ENCODE data around the gene MRTFB. TPM values are rescaled to one million over a fixed set of nuclear protein-coding genes. Genes with fewer than 3 reads are reported as not detected.
A peak's percentile ranks its signal among the peaks of the same experiment; 100 is the strongest.

The MRTFB gene
- polyA plus RNA-seq, 4 donors: 3.1 to 20.2 (median 9.4) TPM

DNA sequence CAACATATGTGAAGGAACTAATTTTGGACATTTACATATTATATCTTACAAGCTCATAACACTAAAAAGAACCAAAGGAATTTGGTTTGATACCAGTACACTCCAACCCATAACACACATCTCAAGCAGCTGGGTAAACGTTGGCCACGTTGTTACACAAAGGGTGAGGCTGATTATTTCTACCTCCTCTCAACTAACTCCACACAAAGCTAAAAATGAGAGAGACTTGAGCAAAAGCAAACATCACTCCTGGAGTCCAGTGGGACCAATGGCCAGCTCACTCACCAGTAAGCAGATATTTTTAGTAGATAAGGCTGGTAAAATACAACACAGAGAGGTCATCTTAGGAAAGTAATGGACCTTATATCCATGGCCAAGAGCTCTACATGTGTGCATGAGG lies 207.6 kb downstream of the MRTFB start:
- H3K9me3 ChIP-seq (ENCODE audit: control insufficient read depth in 2 of 2, insufficient read depth in 1 of 2, low read depth in 1 of 2, low read length in 1 of 2): no peaks in the 10 kb centered on the region
- no peak overlapping the region for H3K27ac ChIP-seq (ENCODE audit: low read depth in 1 of 3, low read length in 2 of 3)
- no peak for FAIRE-seq
- WGBS, 3 donors: 2 to 46% (median 24%) methylated on average over 2 of the region's 2 CpGs
- no peak overlapping the region for H3K4me3 ChIP-seq (ENCODE audit: low read depth in 1 of 3, low read length in 3 of 3)
- DNase-seq: no peak
- no peaks in the 10 kb centered on the region for H3K4me1 ChIP-seq (ENCODE audit: control insufficient read depth in 3 of 3, insufficient read depth in 2 of 3, low read depth in 1 of 3, low read length in 2 of 3)
- no peaks in the 10 kb centered on the region for H3K36me3 ChIP-seq (ENCODE audit: control insufficient read depth in 3 of 3, insufficient read depth in 2 of 3, low read depth in 1 of 3, low read length in 3 of 3)
- H3K27me3 ChIP-seq (ENCODE audit: control insufficient read depth in 3 of 3, insufficient read depth in 3 of 3, low read length in 3 of 3): no peaks in the 10 kb centered on the region

DNA sequence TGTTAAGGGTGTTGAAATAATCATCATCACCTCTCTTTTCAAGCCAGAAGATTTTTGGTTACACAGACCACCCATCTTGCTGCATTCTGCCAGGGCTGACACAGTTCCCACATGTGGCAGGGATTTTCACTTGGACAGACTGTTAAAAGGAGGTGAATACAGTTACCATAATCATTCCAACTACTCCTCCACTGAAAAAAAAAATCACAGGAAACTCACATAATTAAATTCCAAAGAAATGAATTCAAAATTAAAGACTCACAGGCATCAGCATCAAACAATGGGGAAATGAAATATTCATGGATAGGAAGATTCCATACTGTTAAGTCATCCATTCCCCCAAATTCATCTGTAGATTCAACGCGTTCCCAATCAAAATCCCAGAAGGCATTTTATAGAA lies 209.4 kb downstream of the MRTFB start:
- H3K9me3 ChIP-seq (ENCODE audit: control insufficient read depth in 2 of 2, insufficient read depth in 1 of 2, low read depth in 1 of 2, low read length in 1 of 2): no peaks in the 10 kb centered on the region
- WGBS, 3 donors: 92 to 95% (median 93%) methylated on average over 2 of the region's 2 CpGs
- FAIRE-seq (no peak), DNase-seq (no peak)
- peaks cover 0 to 4% (median 0%) of the 10 kb centered on the region in 3 donors for H3K4me1 ChIP-seq (ENCODE audit: control insufficient read depth in 3 of 3, insufficient read depth in 2 of 3, low read depth in 1 of 3, low read length in 2 of 3)
- no peak overlapping the region for H3K27ac ChIP-seq (ENCODE audit: low read depth in 1 of 3, low read length in 2 of 3)
- no peaks in the 10 kb centered on the region for H3K27me3 ChIP-seq (ENCODE audit: control insufficient read depth in 3 of 3, insufficient read depth in 3 of 3, low read length in 3 of 3)
- H3K4me3 ChIP-seq (ENCODE audit: low read depth in 1 of 3, low read length in 3 of 3): no peak overlapping the region
- H3K36me3 ChIP-seq (ENCODE audit: control insufficient read depth in 3 of 3, insufficient read depth in 2 of 3, low read depth in 1 of 3, low read length in 3 of 3): no peaks in the 10 kb centered on the region

DNA sequence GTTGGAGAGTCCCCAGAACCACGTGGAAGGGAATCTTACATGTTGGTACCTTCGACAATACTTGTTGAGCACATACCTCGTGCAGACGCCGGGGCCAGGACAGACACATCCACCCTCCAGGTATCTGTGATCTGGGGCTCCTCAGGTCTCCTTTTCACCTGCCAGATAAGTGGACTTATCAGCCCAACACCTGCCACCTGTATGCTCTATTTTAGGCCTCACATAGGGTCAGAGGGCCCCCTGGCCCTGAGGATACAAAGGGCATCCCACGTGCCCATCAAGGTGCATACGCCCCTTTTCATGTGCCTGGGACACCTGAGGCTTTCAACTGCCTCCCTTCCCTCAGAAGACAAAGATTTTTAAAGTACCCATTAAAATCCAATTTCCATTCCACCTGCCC lies 212.7 kb downstream of the MRTFB start:
- peaks cover 0 to 3% of the 10 kb centered on the region in 2 donors for H3K9me3 ChIP-seq (ENCODE audit: control insufficient read depth in 2 of 2, insufficient read depth in 1 of 2, low read depth in 1 of 2, low read length in 1 of 2)
- H3K27ac ChIP-seq (ENCODE audit: low read depth in 1 of 3, low read length in 2 of 3): no peak overlapping the region
- H3K27me3 ChIP-seq (ENCODE audit: control insufficient read depth in 3 of 3, insufficient read depth in 3 of 3, low read length in 3 of 3): no peaks in the 10 kb centered on the region
- no peak for DNase-seq
- H3K36me3 ChIP-seq (ENCODE audit: control insufficient read depth in 3 of 3, insufficient read depth in 2 of 3, low read depth in 1 of 3, low read length in 3 of 3): no peaks in the 10 kb centered on the region
- no peak for FAIRE-seq
- H3K4me3 ChIP-seq (ENCODE audit: low read depth in 1 of 3, low read length in 3 of 3): no peak overlapping the region
- 53 to 75% (median 69%) methylated on average over 7 of the region's 7 CpGs for WGBS, 3 donors
- peaks cover 0 to 4% (median 0%) of the 10 kb centered on the region in 3 donors for H3K4me1 ChIP-seq (ENCODE audit: control insufficient read depth in 3 of 3, insufficient read depth in 2 of 3, low read depth in 1 of 3, low read length in 2 of 3)

DNA sequence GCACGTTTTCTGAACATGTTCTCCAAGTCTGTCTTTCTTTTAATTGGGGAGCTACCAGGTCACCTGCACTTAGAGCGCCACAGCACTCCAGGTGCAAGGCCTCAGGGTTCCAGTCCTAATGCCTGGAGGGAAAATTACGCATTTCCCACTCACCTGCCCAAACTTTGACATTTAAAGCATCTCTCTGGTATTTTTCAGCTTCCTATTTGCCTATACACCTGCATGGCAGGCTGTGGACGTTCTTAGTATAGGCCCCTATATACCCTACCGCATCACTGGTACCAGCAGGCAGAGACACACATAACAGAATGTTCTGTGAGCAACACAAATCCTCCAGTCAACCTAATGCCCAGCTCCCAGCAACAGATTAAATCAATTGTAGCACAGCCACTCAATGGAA lies 213.3 kb downstream of the MRTFB start:
- H3K4me3 ChIP-seq (ENCODE audit: low read depth in 1 of 3, low read length in 3 of 3): no peak overlapping the region
- no peaks in the 10 kb centered on the region for H3K27me3 ChIP-seq (ENCODE audit: control insufficient read depth in 3 of 3, insufficient read depth in 3 of 3, low read length in 3 of 3)
- WGBS, 3 donors: 65 to 79% (median 71%) methylated on average over 5 of the region's 5 CpGs
- peaks cover 0 to 4% (median 0%) of the 10 kb centered on the region in 3 donors for H3K4me1 ChIP-seq (ENCODE audit: control insufficient read depth in 3 of 3, insufficient read depth in 2 of 3, low read depth in 1 of 3, low read length in 2 of 3)
- FAIRE-seq (no peak), DNase-seq (no peak)
- H3K36me3 ChIP-seq (ENCODE audit: control insufficient read depth in 3 of 3, insufficient read depth in 2 of 3, low read depth in 1 of 3, low read length in 3 of 3): no peaks in the 10 kb centered on the region
- H3K27ac ChIP-seq (ENCODE audit: low read depth in 1 of 3, low read length in 2 of 3): no peak overlapping the region
- peaks cover 0 to 6% of the 10 kb centered on the region in 2 donors for H3K9me3 ChIP-seq (ENCODE audit: control insufficient read depth in 2 of 2, insufficient read depth in 1 of 2, low read depth in 1 of 2, low read length in 1 of 2)

DNA sequence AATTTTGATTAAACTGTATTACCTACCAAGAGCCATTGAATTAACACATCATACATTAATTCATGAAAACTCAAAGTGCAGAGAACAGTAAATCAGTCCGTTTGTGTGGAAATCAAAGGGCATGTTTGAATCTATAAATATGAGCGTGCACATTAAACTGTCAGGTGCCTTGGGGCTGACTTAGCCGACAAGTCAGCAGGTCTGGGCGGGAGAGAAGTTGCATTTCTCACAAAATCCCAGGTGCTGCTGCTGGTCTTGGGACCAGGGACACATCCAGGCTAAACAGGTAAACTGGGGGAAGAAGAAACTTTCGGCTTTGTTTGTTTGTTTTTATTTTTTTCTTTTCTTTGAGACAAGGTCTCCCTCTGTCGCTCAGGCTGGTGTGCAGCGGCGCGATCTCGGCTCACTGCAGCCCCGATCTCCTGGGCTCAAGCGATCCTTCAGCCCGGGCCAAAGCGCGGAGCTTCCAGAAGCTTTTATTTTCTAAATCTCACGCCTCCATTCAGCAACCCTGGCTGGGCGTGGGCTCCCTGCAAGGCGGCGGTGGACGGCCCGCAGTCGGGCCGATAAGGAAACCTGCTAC lies 213.9 kb downstream of the MRTFB start:
- no peaks in the 10 kb centered on the region for H3K27me3 ChIP-seq (ENCODE audit: control insufficient read depth in 3 of 3, insufficient read depth in 3 of 3, low read length in 3 of 3)
- peak in 1 of 2 donors; percentile 73 for DNase-seq
- peaks cover 0 to 4% (median 0%) of the 10 kb centered on the region in 3 donors for H3K4me1 ChIP-seq (ENCODE audit: control insufficient read depth in 3 of 3, insufficient read depth in 2 of 3, low read depth in 1 of 3, low read length in 2 of 3)
- peak overlapping the region; percentile 69 to 78 (median 72) for H3K4me3 ChIP-seq (ENCODE audit: low read depth in 1 of 3, low read length in 3 of 3)
- H3K27ac ChIP-seq (ENCODE audit: low read depth in 1 of 3, low read length in 2 of 3): peak overlapping the region; percentile 52 to 75 (median 60)
- peaks cover 0 to 13% of the 10 kb centered on the region in 2 donors for H3K9me3 ChIP-seq (ENCODE audit: control insufficient read depth in 2 of 2, insufficient read depth in 1 of 2, low read depth in 1 of 2, low read length in 1 of 2)
- 0 to 1% (median 0%) methylated on average over 23 of the region's 23 CpGs for WGBS, 3 donors
- no peaks in the 10 kb centered on the region for H3K36me3 ChIP-seq (ENCODE audit: control insufficient read depth in 3 of 3, insufficient read depth in 2 of 3, low read depth in 1 of 3, low read length in 3 of 3)
- FAIRE-seq: no peak

DNA sequence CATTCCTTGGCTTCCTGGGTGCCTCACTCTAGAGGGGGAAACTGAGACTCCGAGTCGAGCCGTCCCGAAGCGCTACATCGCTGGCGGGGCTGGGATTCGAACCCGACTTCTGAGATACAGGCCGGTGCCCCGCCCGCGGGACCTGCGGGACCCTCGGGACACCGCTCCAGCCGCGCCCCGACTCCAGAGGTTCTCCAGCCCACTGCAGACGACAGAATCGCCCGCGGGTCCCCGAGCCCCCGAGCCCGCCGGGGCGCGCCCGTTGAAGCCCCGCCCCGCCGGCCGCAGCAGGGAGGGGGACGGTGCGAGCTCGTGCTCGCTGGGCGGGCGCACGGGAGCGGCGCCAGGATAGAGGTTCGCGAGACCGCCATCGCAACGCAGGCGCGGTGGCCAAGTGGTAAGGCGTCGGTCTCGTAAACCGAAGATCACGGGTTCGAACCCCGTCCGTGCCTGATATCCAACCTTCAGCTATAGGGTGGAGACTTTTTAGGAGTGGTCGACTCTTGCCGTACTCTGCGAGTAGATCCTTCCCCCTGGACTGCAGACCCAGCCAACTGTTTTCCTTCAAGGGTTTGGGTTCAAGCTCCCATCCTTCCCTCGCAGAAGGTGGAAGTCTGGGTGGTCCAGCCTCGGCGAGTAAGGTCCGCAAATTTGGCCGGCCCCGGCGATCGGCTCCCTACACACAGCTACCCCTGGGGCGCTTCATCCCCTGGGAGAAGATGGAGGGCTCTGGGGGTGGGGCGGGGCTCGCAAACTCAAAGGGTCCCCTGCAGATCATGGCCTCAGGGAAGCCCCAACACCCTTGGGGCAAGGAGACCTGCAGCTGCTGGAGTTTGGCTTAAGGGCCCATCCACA lies 214.6 kb downstream of the MRTFB start:
- H3K4me3 ChIP-seq (ENCODE audit: low read depth in 1 of 3, low read length in 3 of 3): peak overlapping the region; percentile 69 to 78 (median 72)
- H3K27ac ChIP-seq (ENCODE audit: low read depth in 1 of 3, low read length in 2 of 3): peak overlapping the region; percentile 52 to 75 (median 60)
- DNase-seq: peak; percentile 89 to 98
- H3K9me3 ChIP-seq (ENCODE audit: control insufficient read depth in 2 of 2, insufficient read depth in 1 of 2, low read depth in 1 of 2, low read length in 1 of 2): peaks cover 0 to 13% of the 10 kb centered on the region in 2 donors
- WGBS, 3 donors: 1% methylated on average over 68 to 72 of the region's 72 CpGs
- no peaks in the 10 kb centered on the region for H3K27me3 ChIP-seq (ENCODE audit: control insufficient read depth in 3 of 3, insufficient read depth in 3 of 3, low read length in 3 of 3)
- FAIRE-seq: no peak
- H3K36me3 ChIP-seq (ENCODE audit: control insufficient read depth in 3 of 3, insufficient read depth in 2 of 3, low read depth in 1 of 3, low read length in 3 of 3): no peaks in the 10 kb centered on the region
- H3K4me1 ChIP-seq (ENCODE audit: control insufficient read depth in 3 of 3, insufficient read depth in 2 of 3, low read depth in 1 of 3, low read length in 2 of 3): peaks cover 0 to 4% (median 0%) of the 10 kb centered on the region in 3 donors

DNA sequence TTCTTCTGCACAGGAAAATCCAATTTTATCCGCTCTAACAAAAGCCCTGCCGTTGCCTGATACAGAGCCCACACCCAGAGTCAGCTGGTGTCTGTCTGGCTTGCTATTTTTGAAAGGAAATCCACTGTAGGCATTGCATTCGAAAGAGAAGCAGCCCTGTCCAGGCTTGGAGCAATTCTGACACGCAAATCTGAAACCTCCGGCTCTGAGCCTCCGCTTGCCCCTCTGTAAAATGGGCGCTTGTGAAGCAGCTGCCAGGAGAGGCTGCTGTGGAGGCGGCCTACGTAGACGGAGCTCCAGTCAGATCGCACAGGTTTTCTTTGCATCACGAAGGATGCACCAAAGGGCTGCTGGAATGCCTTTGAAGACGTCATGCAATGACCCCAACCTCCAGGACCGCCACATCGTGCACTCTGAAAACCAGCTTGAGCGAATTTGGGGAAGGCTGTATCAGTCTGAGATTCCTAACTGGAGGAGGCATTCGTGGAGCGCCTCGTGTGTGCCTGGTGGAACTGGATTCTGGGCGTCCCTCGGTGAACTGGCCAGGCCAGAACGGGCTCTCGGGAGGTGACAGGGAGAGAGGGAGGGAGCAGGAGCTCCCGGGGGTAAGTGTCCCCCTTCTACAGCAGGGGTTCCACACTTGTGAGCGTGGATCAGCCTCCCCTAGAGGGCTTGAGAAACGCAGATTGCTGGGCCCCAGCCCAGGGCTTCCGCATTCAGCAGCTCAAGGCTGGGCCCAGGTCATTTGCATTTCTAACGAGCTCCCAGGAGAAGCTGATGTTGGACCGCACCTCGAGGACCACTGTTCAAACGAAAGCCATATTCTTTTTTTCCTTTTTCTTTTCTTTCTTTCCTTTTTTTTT lies 215.5 kb downstream of the MRTFB start:
- H3K4me3 ChIP-seq (ENCODE audit: low read depth in 1 of 3, low read length in 3 of 3): peak overlapping the region in 2 of 3 donors; percentile 50 to 72
- 25 to 35% (median 31%) methylated on average over 31 of the region's 31 CpGs for WGBS, 3 donors
- FAIRE-seq: no peak
- peaks cover 0 to 4% (median 0%) of the 10 kb centered on the region in 3 donors for H3K4me1 ChIP-seq (ENCODE audit: control insufficient read depth in 3 of 3, insufficient read depth in 2 of 3, low read depth in 1 of 3, low read length in 2 of 3)
- H3K27ac ChIP-seq (ENCODE audit: low read depth in 1 of 3, low read length in 2 of 3): peak overlapping the region in 2 of 3 donors; percentile 9 to 32
- no peaks in the 10 kb centered on the region for H3K27me3 ChIP-seq (ENCODE audit: control insufficient read depth in 3 of 3, insufficient read depth in 3 of 3, low read length in 3 of 3)
- H3K9me3 ChIP-seq (ENCODE audit: control insufficient read depth in 2 of 2, insufficient read depth in 1 of 2, low read depth in 1 of 2, low read length in 1 of 2): peaks cover 0 to 13% of the 10 kb centered on the region in 2 donors
- DNase-seq: peak in 1 of 2 donors; percentile 12
- H3K36me3 ChIP-seq (ENCODE audit: control insufficient read depth in 3 of 3, insufficient read depth in 2 of 3, low read depth in 1 of 3, low read length in 3 of 3): no peaks in the 10 kb centered on the region
